ENCODE results near the gene ERBB4. TPM values are rescaled to one million over a fixed set of nuclear protein-coding genes. Genes with fewer than 3 reads are reported as not detected.

Gene ERBB4
- total RNA-seq, 1 experiment from 2014 or later, result 0.15 TPM

GRCh38 chr2:211429256-211429920, 1109.2 kb downstream of the ERBB4 start:
- in situ Hi-C loops (cut with HindIII; ENCODE audit: low pct_unique_long_range_greater_than_20kb, low sequenced_read_pairs), result no loop called here
- Histone ChIP-seq H3K4me1 (ENCODE audit: control insufficient read depth, insufficient read depth, low read length) (no peaks in the 10 kb centered on the region), H3K27ac (ENCODE audit: low read length) (no peak overlapping the region), H3K9me3 (ENCODE audit: control insufficient read depth, insufficient read depth, low read depth, low read length) (no peaks in the 10 kb centered on the region), H3K36me3 (ENCODE audit: control insufficient read depth, insufficient read depth, low read length) (no peaks in the 10 kb centered on the region), H3K4me3 (ENCODE audit: low read depth in 2 of 2, low read length in 2 of 2) (no peak overlapping the region), H3K27me3 (ENCODE audit: control insufficient read depth, insufficient read depth, low read length) (no peaks in the 10 kb centered on the region)
- POLR2A ChIA-PET, result no interaction called here
- no peak for ATAC-seq
- intact Hi-C loops (cut with micrococcal nuclease; ENCODE audit: unreplicated experiment), result no loop called here
- CTCF ChIA-PET, result no interaction called here
- DNase-seq (ENCODE audit: low read depth, low spot score), result no peak
- no peak for TF ChIP-seq SIN3A (IDR thresholded peaks at IDR 0.05; ENCODE audit: borderline replicate concordance, insufficient read depth, low read depth, low read length)
- no peak for TF ChIP-seq REST (IDR thresholded peaks at IDR 0.05; ENCODE audit: insufficient read depth in 1 of 2, low read depth in 2 of 2, low read length in 1 of 2)
- no peak for TF ChIP-seq TCF7L2 (IDR thresholded peaks at IDR 0.05; ENCODE audit: low read depth, low read length)
- no peak for TF ChIP-seq POLR2AphosphoS5 (IDR thresholded peaks at IDR 0.05; ENCODE audit: low read depth, low read length)
- TF ChIP-seq CTCF (IDR thresholded peaks at IDR 0.05), result no peak
- no TSS peak for BruUV-seq (replicated peaks)

- Histone ChIP-seq H3K27ac (ENCODE audit: low read length) (no peak overlapping the region), H3K9me3 (ENCODE audit: control insufficient read depth, insufficient read depth, low read depth, low read length) (no peaks in the 10 kb centered on the region), H3K4me3 (ENCODE audit: low read depth in 2 of 2, low read length in 2 of 2) (no peak overlapping the region), H3K27me3 (ENCODE audit: control insufficient read depth, insufficient read depth, low read length) (no peaks in the 10 kb centered on the region), H3K4me1 (ENCODE audit: control insufficient read depth, insufficient read depth, low read length) (no peaks in the 10 kb centered on the region), H3K36me3 (ENCODE audit: control insufficient read depth, insufficient read depth, low read length) (no peaks in the 10 kb centered on the region)
- BruUV-seq (replicated peaks), result no TSS peak
- ChIA-PET POLR2A (no interaction called here), CTCF (no interaction called here)
- no peak for DNase-seq (ENCODE audit: low read depth, low spot score)
- no peak for ATAC-seq
- intact Hi-C loops (cut with micrococcal nuclease; ENCODE audit: unreplicated experiment), result no loop called here
- TF ChIP-seq SIN3A (IDR thresholded peaks at IDR 0.05; ENCODE audit: borderline replicate concordance, insufficient read depth, low read depth, low read length) (no peak), POLR2AphosphoS5 (IDR thresholded peaks at IDR 0.05; ENCODE audit: low read depth, low read length) (no peak), TCF7L2 (IDR thresholded peaks at IDR 0.05; ENCODE audit: low read depth, low read length) (no peak), CTCF (IDR thresholded peaks at IDR 0.05) (no peak), REST (IDR thresholded peaks at IDR 0.05; ENCODE audit: insufficient read depth in 1 of 2, low read depth in 2 of 2, low read length in 1 of 2) (no peak)
- in situ Hi-C loops (cut with HindIII; ENCODE audit: low pct_unique_long_range_greater_than_20kb, low sequenced_read_pairs), result no loop called here
Observed at GRCh38 chr2:211426240-211426639, 1112.4 kb downstream of the ERBB4 start.
